Measurements from ENCODE around the gene PEPD.
A peak's percentile ranks its signal among the peaks of the same experiment; 100 is the strongest.

PEPD gene

GRCh38 chr19:33420821-33421220 lies 100.8 kb downstream of the PEPD start:
- no peak for DNase-seq (ENCODE audit: low read depth)

GRCh38 chr19:33419788-33420130 lies 101.8 kb downstream of the PEPD start:
- no peak for DNase-seq (ENCODE audit: low read depth)

- DNase-seq (ENCODE audit: low read depth): no peak
These were observed 102.5 kb downstream of the PEPD start for GRCh38 chr19:33418871-33419787.

- DNase-seq (ENCODE audit: low read depth): no peak
These were observed 103.1 kb downstream of the PEPD start for GRCh38 chr19:33418461-33418860.

GRCh38 chr19:33417751-33418150 lies 103.8 kb downstream of the PEPD start:
- no peak for DNase-seq (ENCODE audit: low read depth)

- DNase-seq (ENCODE audit: low read depth): peak; percentile 35
These were observed 105.0 kb downstream of the PEPD start for GRCh38 chr19:33416307-33417215.

- DNase-seq (ENCODE audit: low read depth): no peak
These were observed 106.7 kb downstream of the PEPD start for GRCh38 chr19:33414667-33415605.

GRCh38 chr19:33413868-33414666 lies 107.5 kb downstream of the PEPD start:
- no peak for DNase-seq (ENCODE audit: low read depth)

GRCh38 chr19:33413426-33413725 lies 108.2 kb downstream of the PEPD start:
- no peak for DNase-seq (ENCODE audit: low read depth)

GRCh38 chr19:33412601-33413425 lies 108.8 kb downstream of the PEPD start:
- no peak for DNase-seq (ENCODE audit: low read depth)

- no peak for DNase-seq (ENCODE audit: low read depth)
These were observed 109.9 kb downstream of the PEPD start for GRCh38 chr19:33411621-33412180.

GRCh38 chr19:33410915-33411401 lies 110.6 kb downstream of the PEPD start:
- no peak for DNase-seq (ENCODE audit: low read depth)

- no peak for DNase-seq (ENCODE audit: low read depth)
These were observed 111.5 kb downstream of the PEPD start for GRCh38 chr19:33409906-33410685.

- no peak for DNase-seq (ENCODE audit: low read depth)
These were observed 112.8 kb downstream of the PEPD start for GRCh38 chr19:33408538-33409434.

GRCh38 chr19:33408116-33408515 lies 113.5 kb downstream of the PEPD start:
- DNase-seq (ENCODE audit: low read depth): no peak

GRCh38 chr19:33407716-33408115 lies 113.9 kb downstream of the PEPD start:
- no peak for DNase-seq (ENCODE audit: low read depth)

- no peak for DNase-seq (ENCODE audit: low read depth)
These were observed 114.4 kb downstream of the PEPD start for GRCh38 chr19:33407140-33407551.
